GM12865 (cell line): Measurements from ENCODE around the gene MMEL1.
"Not testable (repeated sequence)": the region's sequence is repeated elsewhere in the genome, so short reads cannot be mapped to it uniquely, and the experiment has no call there.

Experiments used
- DNase-seq: peaks from one replicate; pipeline ENCODE4 v3.0.0; 2010; ENCODE audit warnings: low read depth
- H3K4me3 ChIP-seq: 2 replicates; pipeline ENCODE4 v1.5.1; 2011; ENCODE audit warnings: mild to moderate bottlenecking, low read depth, low read length, control low read depth
- CTCF ChIP-seq: IDR thresholded peaks from 2 replicates; pipeline ENCODE4 v1.5.1; 2011; ENCODE audit warnings: low read length, control low read depth, low read depth, inconsistent platforms; ENCODE audit not compliant: insufficient read depth; ENCODE audit errors: missing control alignments

Gene MMEL1

DNA sequence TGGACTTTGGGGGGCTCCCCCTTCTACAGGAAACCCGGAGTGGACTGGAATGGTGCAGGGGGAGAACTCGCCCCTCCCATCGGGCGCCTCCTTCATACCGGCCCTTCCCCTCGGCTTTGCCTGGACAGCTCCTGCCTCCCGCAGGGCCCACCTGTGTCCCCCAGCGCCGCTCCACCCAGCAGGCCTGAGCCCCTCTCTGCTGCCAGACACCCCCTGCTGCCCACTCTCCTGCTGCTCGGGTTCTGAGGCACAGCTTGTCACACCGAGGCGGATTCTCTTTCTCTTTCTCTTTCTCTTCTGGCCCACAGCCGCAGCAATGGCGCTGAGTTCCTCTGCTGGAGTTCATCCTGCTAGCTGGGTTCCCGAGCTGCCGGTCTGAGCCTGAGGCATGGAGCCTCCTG is 76.5 kb downstream of the MMEL1 start, which contains the start of gene TNFRSF14:
Gene TNFRSF14, plus strand, starts transcription at position 95 of the 401 bp plus-strand sequence. Its CDS starts 294 bp downstream, at position 389.
- peak; percentile 9 for TF ChIP-seq CTCF
- H3K4me3 ChIP-seq = peak within 1 kb of the TSS; percentile 84
- peak; percentile 85 for DNase-seq

GRCh38 chr1:2555634-2556276 is 77.1 kb downstream of the MMEL1 start:
- no peak for TF ChIP-seq CTCF
- DNase-seq = peak; percentile 88
- H3K4me3 ChIP-seq = peak overlapping the region; percentile 84

- peak; percentile 76 for TF ChIP-seq CTCF
- DNase-seq = peak; percentile 74
- H3K4me3 ChIP-seq = peak overlapping the region; percentile 84
These were observed 78.0 kb downstream of the MMEL1 start for GRCh38 chr1:2554621-2555387.

GRCh38 chr1:2553871-2554620 is 78.8 kb downstream of the MMEL1 start:
- DNase-seq = no peak
- TF ChIP-seq CTCF = no peak
- no peak overlapping the region for H3K4me3 ChIP-seq

GRCh38 chr1:2553076-2553475 is 79.7 kb downstream of the MMEL1 start:
- not testable (repeated sequence) for H3K4me3 ChIP-seq
- peak; percentile 24 for DNase-seq

DNA sequence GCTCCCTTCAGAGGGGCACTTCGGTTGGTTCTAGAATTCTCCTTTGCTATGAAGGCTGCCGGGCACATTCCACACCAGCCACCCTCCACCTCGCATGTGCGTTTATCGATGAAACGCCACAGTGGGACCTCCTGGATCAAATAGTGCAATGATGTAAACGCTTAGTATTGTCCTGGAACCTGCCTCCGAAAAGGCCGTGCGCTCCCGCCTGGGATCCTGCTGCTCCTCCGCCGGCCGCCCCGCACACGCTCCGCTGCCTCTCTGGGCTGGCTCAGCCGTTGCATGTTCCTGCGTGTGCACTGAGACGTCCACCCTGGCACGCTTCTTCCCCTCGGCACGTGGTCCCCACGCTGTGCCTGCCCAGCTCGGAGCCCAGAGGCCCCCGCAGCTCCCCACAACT is 80.6 kb downstream of the MMEL1 start:
- TF ChIP-seq CTCF = no peak
- H3K4me3 ChIP-seq = no peak overlapping the region
- no peak for DNase-seq

- not testable (repeated sequence) for DNase-seq, H3K4me3 ChIP-seq
These were observed 81.3 kb downstream of the MMEL1 start for GRCh38 chr1:2551544-2551943.

GRCh38 chr1:2550309-2550861 is 82.4 kb downstream of the MMEL1 start:
- peak; percentile 66 for DNase-seq
- peak overlapping the region; percentile 81 for H3K4me3 ChIP-seq

GRCh38 chr1:2549367-2550029 is 83.3 kb downstream of the MMEL1 start:
- DNase-seq = peak; percentile 70
- peak overlapping the region; percentile 81 for H3K4me3 ChIP-seq
